SH-SY5Y (cell line): ENCODE results near the gene PDZRN4.

Experiments used
- GATA2 ChIP-seq: IDR thresholded peaks from 2 replicates; pipeline ENCODE4 v1.6.1; 2011; ENCODE audit warnings: mild to moderate bottlenecking, low read depth, low read length
- GATA3 ChIP-seq: IDR thresholded peaks from 2 replicates; pipeline ENCODE4 v1.6.1; 2011; ENCODE audit warnings: low read depth, mild to moderate bottlenecking, low read length, moderate library complexity

DNA sequence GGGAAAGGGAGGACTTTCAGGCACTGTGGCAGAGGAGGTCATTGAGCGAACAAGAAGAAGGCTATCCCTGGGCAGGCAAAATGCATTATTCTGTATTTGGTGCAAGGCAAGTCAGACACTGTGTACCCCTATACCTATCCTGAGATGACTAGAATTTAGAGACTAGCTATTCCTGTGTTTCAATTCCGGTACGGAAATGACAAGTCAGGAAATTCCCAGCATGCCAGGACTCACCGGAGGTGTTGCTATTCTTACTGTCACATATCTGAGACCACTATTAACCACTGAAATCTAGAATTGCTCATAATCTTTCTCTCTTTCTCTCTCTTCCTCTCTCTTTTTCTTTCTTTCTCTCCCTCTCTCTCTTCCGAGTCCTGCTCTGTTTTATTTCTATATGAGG lies 297.1 kb downstream of the PDZRN4 start:
- TF ChIP-seq GATA3 (no peak), GATA2 (no peak)
